Subcutaneous abdominal adipose tissue (tissue), 5 donors: ENCODE results near the gene SETD5.

Experiments
- H3K27ac ChIP-seq: one replicate; pipeline ENCODE4 v1.7.0; 2013; ENCODE audit warnings: low read depth, mild to moderate bottlenecking, inconsistent platforms, low read length, moderate library complexity
- H3K27me3 ChIP-seq, 5 donors: one replicate each; pipeline ENCODE4 v1.7.0; 2013; ENCODE audit warnings: low read length in 5 of 5, inconsistent platforms in 1 of 5; ENCODE audit not compliant: control insufficient read depth in 5 of 5, insufficient read depth in 4 of 5
- H3K36me3 ChIP-seq, 5 donors: one replicate each; pipeline ENCODE4 v1.7.0; 2013; ENCODE audit warnings: low read length in 5 of 5; ENCODE audit not compliant: control insufficient read depth in 5 of 5, insufficient read depth in 5 of 5
- H3K4me1 ChIP-seq, 5 donors: one replicate each; pipeline ENCODE4 v1.7.0; 2013; ENCODE audit warnings: low read length in 5 of 5, mild to moderate bottlenecking in 3 of 5, moderate library complexity in 1 of 5; ENCODE audit not compliant: control insufficient read depth in 5 of 5, insufficient read depth in 5 of 5
- H3K4me3 ChIP-seq, 5 donors: one replicate each; pipeline ENCODE4 v1.7.0; 2013; ENCODE audit warnings: low read length in 5 of 5, low read depth in 1 of 5
- H3K9ac ChIP-seq, 5 donors: one replicate each; pipeline ENCODE4 v1.7.0; 2013; ENCODE audit warnings: low read length in 5 of 5, mild to moderate bottlenecking in 4 of 5, moderate library complexity in 3 of 5
- H3K9me3 ChIP-seq, 5 donors: one replicate each; pipeline ENCODE4 v1.7.0; 2013; ENCODE audit warnings: low read length in 5 of 5; ENCODE audit not compliant: control insufficient read depth in 5 of 5
- donor health status: healthy.
- donor health status: healthy.
- donor health status: healthy.
- donor health status: healthy.
- donor health status: healthy.

SETD5 gene

GRCh38 chr3:9387322-9387655 lies 10.1 kb upstream of the SETD5 start:
- Histone ChIP-seq H3K36me3 (peaks cover 57 to 92% (median 77%) of the 10 kb centered on the region in 5 donors), H3K27me3 (no peaks in the 10 kb centered on the region), H3K4me1 (peaks cover 0 to 6% (median 3%) of the 10 kb centered on the region in 5 donors)

GRCh38 chr3:9388142-9388541 lies 9.3 kb upstream of the SETD5 start:
- Histone ChIP-seq H3K9me3 (no peaks in the 10 kb centered on the region), H3K4me1 (peaks cover 0 to 12% (median 5%) of the 10 kb centered on the region in 5 donors), H3K36me3 (peaks cover 64 to 85% (median 75%) of the 10 kb centered on the region in 5 donors), H3K4me3 (no peak overlapping the region), H3K27me3 (no peaks in the 10 kb centered on the region), H3K9ac (no peak overlapping the region), H3K27ac (no peak overlapping the region)

More at GRCh38 chr3:9387322-9387655, 10.1 kb upstream of the SETD5 start:
- no peak overlapping the region for H3K27ac ChIP-seq
- no peaks in the 10 kb centered on the region for H3K9me3 ChIP-seq
- no peak overlapping the region for H3K9ac ChIP-seq
- no peak overlapping the region for H3K4me3 ChIP-seq

GRCh38 chr3:9388562-9389272 lies 8.7 kb upstream of the SETD5 start:
- Histone ChIP-seq H3K27ac (no peak overlapping the region), H3K4me3 (no peak overlapping the region), H3K4me1 (peaks cover 0 to 12% (median 8%) of the 10 kb centered on the region in 5 donors), H3K27me3 (no peaks in the 10 kb centered on the region), H3K36me3 (peaks cover 64 to 85% (median 78%) of the 10 kb centered on the region in 5 donors), H3K9me3 (no peaks in the 10 kb centered on the region), H3K9ac (no peak overlapping the region)

GRCh38 chr3:9390265-9390888 lies 7.0 kb upstream of the SETD5 start:
- Histone ChIP-seq H3K27me3 (no peaks in the 10 kb centered on the region), H3K9ac (no peak overlapping the region), H3K9me3 (no peaks in the 10 kb centered on the region), H3K27ac (no peak overlapping the region), H3K4me3 (no peak overlapping the region), H3K4me1 (peaks cover 2 to 26% (median 21%) of the 10 kb centered on the region in 5 donors), H3K36me3 (peaks cover 56 to 76% (median 66%) of the 10 kb centered on the region in 5 donors)

- H3K4me1 ChIP-seq = peaks cover 11 to 32% (median 28%) of the 10 kb centered on the region in 5 donors
- H3K27ac ChIP-seq = peak overlapping the region; percentile 28
- no peak overlapping the region for H3K4me3 ChIP-seq
- H3K9me3 ChIP-seq = no peaks in the 10 kb centered on the region
- peaks cover 0 to 4% (median 0%) of the 10 kb centered on the region in 5 donors for H3K27me3 ChIP-seq
- H3K36me3 ChIP-seq = peaks cover 42 to 62% (median 52%) of the 10 kb centered on the region in 5 donors
- H3K9ac ChIP-seq = no peak overlapping the region
Observed at GRCh38 chr3:9392041-9392440, 5.4 kb upstream of the SETD5 start.

GRCh38 chr3:9395570-9396300 lies 1.7 kb upstream of the SETD5 start:
- no peaks in the 10 kb centered on the region for H3K9me3 ChIP-seq
- H3K9ac ChIP-seq = peak overlapping the region; percentile 82 to 90 (median 84)
- H3K27ac ChIP-seq = peak overlapping the region; percentile 95
- peaks cover 11 to 25% (median 18%) of the 10 kb centered on the region in 5 donors for H3K36me3 ChIP-seq
- H3K4me3 ChIP-seq = peak overlapping the region; percentile 82 to 95 (median 88)
- peaks cover 0 to 4% (median 0%) of the 10 kb centered on the region in 5 donors for H3K27me3 ChIP-seq
- peaks cover 15 to 58% (median 50%) of the 10 kb centered on the region in 5 donors for H3K4me1 ChIP-seq

- no peaks in the 10 kb centered on the region for H3K9me3 ChIP-seq
- peak overlapping the region; percentile 82 to 95 (median 88) for H3K4me3 ChIP-seq
- H3K4me1 ChIP-seq = peaks cover 15 to 63% (median 56%) of the 10 kb centered on the region in 5 donors
- peak overlapping the region; percentile 95 for H3K27ac ChIP-seq
- peaks cover 7 to 19% (median 12%) of the 10 kb centered on the region in 5 donors for H3K36me3 ChIP-seq
- peak overlapping the region; percentile 82 to 90 (median 84) for H3K9ac ChIP-seq
- H3K27me3 ChIP-seq = peaks cover 0 to 4% (median 0%) of the 10 kb centered on the region in 5 donors
Observed at GRCh38 chr3:9396301-9396631, 1.1 kb upstream of the SETD5 start.

GRCh38 chr3:9396632-9397331 lies 633 bp upstream of the SETD5 start:
- Histone ChIP-seq H3K4me3 (peak overlapping the region; percentile 35 to 95 (median 84)), H3K36me3 (peaks cover 7 to 14% (median 7%) of the 10 kb centered on the region in 5 donors), H3K27me3 (peaks cover 0 to 4% (median 0%) of the 10 kb centered on the region in 5 donors), H3K9ac (peak overlapping the region; percentile 59 to 90 (median 84)), H3K4me1 (peaks cover 15 to 65% (median 61%) of the 10 kb centered on the region in 5 donors), H3K27ac (peak overlapping the region; percentile 95), H3K9me3 (no peaks in the 10 kb centered on the region)

- Histone ChIP-seq H3K9me3 (no peaks in the 10 kb centered on the region), H3K4me3 (peak overlapping the region; percentile 86 to 98 (median 92)), H3K36me3 (peaks cover 0 to 14% (median 7%) of the 10 kb centered on the region in 5 donors), H3K9ac (peak overlapping the region; percentile 94 to 100 (median 100)), H3K27me3 (peaks cover 0 to 4% (median 0%) of the 10 kb centered on the region in 5 donors), H3K27ac (peak overlapping the region; percentile 99), H3K4me1 (peaks cover 17 to 72% (median 66%) of the 10 kb centered on the region in 5 donors)
Observed at GRCh38 chr3:9397906-9398699, 688 bp downstream of the SETD5 start.
